ENCODE data around the gene PRR30.
"Not testable (repeated sequence)": the region's sequence is repeated elsewhere in the genome, so short reads cannot be mapped to it uniquely, and the experiment has no call there.

PRR30 gene

GRCh38 chr2:27115519-27115918, 23.7 kb downstream of the PRR30 start:
- in situ Hi-C loops (cut with HindIII; ENCODE audit: low sequenced_read_pairs): loop anchor here (10.0 kb wide), 1 partner anchor 79 kb away; no protein-coding TSS in a partner anchor
- TF ChIP-seq CTCF (IDR thresholded peaks at IDR 0.05; ENCODE audit: low read depth, low read length, missing control alignments): no peak
- DNase-seq (ENCODE audit: low read depth): no peak
- no peak overlapping the region for H3K4me3 ChIP-seq (ENCODE audit: low read depth, low read length)

DNA sequence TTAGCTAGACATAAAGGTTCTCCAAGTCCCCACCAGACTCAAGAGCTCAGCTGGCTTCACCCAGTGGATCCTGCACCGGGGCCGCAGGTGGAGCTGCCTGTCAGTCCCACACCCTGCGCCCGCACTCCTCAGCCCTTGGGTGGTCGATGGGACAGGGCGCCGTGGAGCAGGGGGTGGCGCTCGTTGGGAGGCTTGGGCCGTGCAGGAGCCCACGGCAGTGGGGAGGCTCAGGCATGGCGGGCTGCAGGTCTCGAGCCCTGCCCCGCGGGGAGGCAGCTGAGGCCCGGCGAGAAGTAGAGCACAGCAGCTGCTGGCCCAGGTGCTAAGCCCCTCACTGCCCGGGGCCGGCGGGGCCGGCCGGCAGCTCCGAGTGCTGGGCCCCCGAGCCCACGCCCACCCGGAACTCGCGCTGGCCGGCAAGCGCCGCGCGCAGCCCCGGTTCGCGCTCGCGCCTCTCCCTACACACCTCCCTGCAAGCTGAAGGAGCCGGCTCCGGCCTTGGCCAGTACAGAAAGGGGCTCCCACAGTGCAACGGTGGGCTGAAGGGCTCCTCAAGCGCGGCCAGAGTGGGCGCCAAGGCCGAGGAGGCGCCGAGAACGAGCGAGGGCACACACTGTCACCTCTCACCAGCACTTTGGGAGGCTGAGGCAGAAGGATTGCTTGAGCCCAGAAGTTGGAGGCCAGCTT, 27.7 kb downstream of the PRR30 start:
- not testable (repeated sequence) for H3K4me3 ChIP-seq (ENCODE audit: low read depth, low read length)
- in situ Hi-C loops (cut with HindIII; ENCODE audit: low sequenced_read_pairs): loop anchor here (5.0 to 10.0 kb wide), 2 partner anchors 83 to 136 kb away; no protein-coding TSS in a partner anchor

GRCh38 chr2:27110603-27111352, 28.4 kb downstream of the PRR30 start:
- not testable (repeated sequence) for DNase-seq (ENCODE audit: low read depth); H3K4me3 ChIP-seq (ENCODE audit: low read depth, low read length)
- in situ Hi-C loops (cut with HindIII; ENCODE audit: low sequenced_read_pairs): loop anchor here (5.0 to 10.0 kb wide), 2 partner anchors 84 to 137 kb away; no protein-coding TSS in a partner anchor

More for the DNA sequence above, 27.7 kb downstream of the PRR30 start:
- not testable (repeated sequence) for DNase-seq (ENCODE audit: low read depth)

DNA sequence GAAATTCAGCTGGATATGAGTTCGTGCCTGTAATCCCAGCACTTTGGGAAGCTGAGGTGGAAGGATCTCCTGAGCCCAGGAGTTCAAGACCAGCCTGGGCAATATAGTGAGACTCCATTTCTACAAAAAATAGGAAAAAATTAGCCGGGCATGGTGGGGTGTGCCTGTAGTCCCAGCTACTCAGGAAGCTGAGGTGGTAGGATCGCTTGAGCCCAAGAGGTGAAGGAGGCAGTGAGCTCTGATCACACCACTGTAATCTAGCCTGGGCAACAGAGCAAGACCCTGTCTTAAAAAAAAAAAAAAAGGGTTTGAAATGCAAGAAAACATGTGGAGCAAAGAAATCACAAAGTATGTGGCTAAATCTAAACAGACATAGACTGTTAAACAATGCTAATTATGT, 30.1 kb downstream of the PRR30 start:
- in situ Hi-C loops (cut with HindIII; ENCODE audit: low sequenced_read_pairs): no loop called here
- no peak overlapping the region for H3K4me3 ChIP-seq (ENCODE audit: low read depth, low read length)
- no peak for TF ChIP-seq CTCF (IDR thresholded peaks at IDR 0.05; ENCODE audit: low read depth, low read length, missing control alignments)
- no peak for DNase-seq (ENCODE audit: low read depth)

DNA sequence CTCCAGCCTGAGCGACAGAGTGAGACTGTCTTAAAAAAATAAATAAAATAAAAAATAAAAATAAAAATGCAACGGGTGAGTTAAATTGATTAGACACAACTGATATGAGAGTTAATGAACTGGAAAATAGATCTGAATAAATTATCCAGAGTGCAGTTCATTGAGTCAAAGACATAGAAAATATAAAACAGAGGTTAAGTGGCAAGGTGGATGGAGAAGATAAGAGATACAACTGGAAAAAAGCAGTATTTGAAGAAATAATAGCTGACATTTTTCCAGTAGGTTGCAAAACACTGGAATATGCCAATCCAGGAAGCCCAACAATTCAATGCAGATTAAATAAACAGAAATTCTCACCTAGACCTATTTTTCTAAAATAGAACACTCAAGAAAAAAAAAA, 31.0 kb downstream of the PRR30 start:
- DNase-seq (ENCODE audit: low read depth): no peak
- TF ChIP-seq CTCF (IDR thresholded peaks at IDR 0.05; ENCODE audit: low read depth, low read length, missing control alignments): no peak
- in situ Hi-C loops (cut with HindIII; ENCODE audit: low sequenced_read_pairs): no loop called here
- H3K4me3 ChIP-seq (ENCODE audit: low read depth, low read length): no peak overlapping the region

DNA sequence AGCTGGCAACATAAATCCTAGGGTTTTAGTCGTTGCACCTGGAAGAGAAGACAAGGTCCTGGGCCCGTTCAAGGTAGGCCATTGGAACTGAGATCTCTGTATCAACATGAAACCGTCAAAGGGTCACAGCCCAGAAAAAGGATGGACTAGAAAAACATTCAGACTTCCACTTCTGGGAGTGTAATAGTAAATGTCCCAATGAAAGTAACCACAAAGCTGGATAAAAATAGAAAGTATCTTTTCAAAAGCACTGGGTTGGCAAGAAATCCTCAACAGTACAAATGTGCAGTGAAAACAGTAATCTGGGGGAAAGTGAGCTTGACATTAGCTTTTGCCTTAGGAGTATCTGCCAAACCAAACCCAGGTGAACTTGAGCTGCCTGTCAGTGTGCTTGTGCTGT, 33.2 kb downstream of the PRR30 start:
- H3K4me3 ChIP-seq (ENCODE audit: low read depth, low read length): no peak overlapping the region
- no peak for TF ChIP-seq CTCF (IDR thresholded peaks at IDR 0.05; ENCODE audit: low read depth, low read length, missing control alignments)
- in situ Hi-C loops (cut with HindIII; ENCODE audit: low sequenced_read_pairs): no loop called here
- no peak for DNase-seq (ENCODE audit: low read depth)

DNA sequence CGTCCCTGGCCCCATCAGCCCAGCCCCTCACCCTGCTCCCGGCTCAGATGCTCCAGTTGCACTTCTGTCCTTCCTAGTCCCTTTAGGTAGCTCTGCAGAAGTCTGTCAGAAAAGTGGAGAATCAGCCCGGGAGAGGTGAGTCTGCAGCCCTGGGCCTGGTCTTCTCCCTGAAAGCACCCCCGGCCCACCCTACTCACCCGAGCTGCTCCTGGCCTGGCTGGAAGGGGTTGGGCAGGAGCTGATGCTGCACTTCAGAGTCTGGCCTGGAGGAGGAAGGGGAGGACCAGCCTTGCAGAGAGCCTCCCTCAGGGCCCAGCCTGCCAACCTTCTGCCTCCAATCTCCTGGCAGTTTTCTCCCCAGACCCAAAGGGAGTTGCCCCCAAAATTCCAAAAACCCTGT, 36.9 kb downstream of the PRR30 start:
- in situ Hi-C loops (cut with HindIII; ENCODE audit: low sequenced_read_pairs): no loop called here
- no peak for TF ChIP-seq CTCF (IDR thresholded peaks at IDR 0.05; ENCODE audit: low read depth, low read length, missing control alignments)
- no peak overlapping the region for H3K4me3 ChIP-seq (ENCODE audit: low read depth, low read length)

More for the DNA sequence above, 36.9 kb downstream of the PRR30 start:
- no peak for DNase-seq (ENCODE audit: low read depth)

All from astrocyte of the cerebellum (primary cell).